ENCODE measurements around the gene MED6. TPM values are rescaled to one million over a fixed set of nuclear protein-coding genes. Genes with fewer than 3 reads are reported as not detected.

MED6 gene
- polyA plus RNA-seq, 1 donor from 2014 or later, result 46.6 TPM

GRCh38 chr14:70534904-70535303 is 65.6 kb downstream of the MED6 start, which contains the start of gene ADAM20:
Gene ADAM20 (minus strand): TSS chr14:70535004. CDS start chr14:70524757, 10,247 bp downstream.
- H3K9me2 ChIP-seq (ENCODE audit: insufficient read depth, low read length), result no peaks in the 10 kb centered on the region
- no peaks in the 10 kb centered on the region for H3F3A ChIP-seq (ENCODE audit: insufficient read depth, low read length, poor library complexity, severe bottlenecking)
- H3K4me3 ChIP-seq (ENCODE audit: low read length), result no peak within 1 kb of the TSS
- no peak within 1 kb of the TSS for H3K9ac ChIP-seq (ENCODE audit: low read length)
- no peak for TF ChIP-seq EZH2 (IDR thresholded peaks at IDR 0.05; ENCODE audit: borderline replicate concordance, insufficient read depth, low read length, poor library complexity, severe bottlenecking)
- TF ChIP-seq EP300 (conservative IDR thresholded peaks at IDR 0.05; ENCODE audit: poor library complexity, severe bottlenecking), result no peak
- no peak for TF ChIP-seq MXI1 (conservative IDR thresholded peaks at IDR 0.05; ENCODE audit: poor library complexity, severe bottlenecking)
- TF ChIP-seq SMC3 (conservative IDR thresholded peaks at IDR 0.05; ENCODE audit: poor library complexity), result no peak
- TF ChIP-seq POLR2AphosphoS5 (IDR thresholded peaks at IDR 0.05), result no peak
- no peak for TF ChIP-seq REST (IDR thresholded peaks at IDR 0.05; ENCODE audit: borderline replicate concordance)
- TF ChIP-seq TAF1 (IDR thresholded peaks at IDR 0.05; ENCODE audit: low read depth), result no peak
- no peak for TF ChIP-seq RAD21 (conservative IDR thresholded peaks at IDR 0.05)
- no peak for TF ChIP-seq CTCF (IDR thresholded peaks at IDR 0.05; ENCODE audit: poor library complexity, severe bottlenecking)
- H3K79me2 ChIP-seq (replicated peaks; ENCODE audit: insufficient read depth, low read length), result no peaks in the 10 kb centered on the region
- no peaks in the 10 kb centered on the region for H3K27me3 ChIP-seq (ENCODE audit: insufficient read depth, low read depth, low read length)
- H4K20me1 ChIP-seq (ENCODE audit: insufficient read depth), result no peaks in the 10 kb centered on the region
- H3K4me2 ChIP-seq (ENCODE audit: low read length), result no peak within 1 kb of the TSS
- H3K27ac ChIP-seq (ENCODE audit: low read length), result no peak within 1 kb of the TSS
- H3K36me3 ChIP-seq (ENCODE audit: insufficient read depth, low read length), result no peaks in the 10 kb centered on the region
- H2AFZ ChIP-seq (ENCODE audit: low read depth, low read length), result no peak within 1 kb of the TSS
- no peaks in the 10 kb centered on the region for H3K9me3 ChIP-seq (ENCODE audit: low read length)

Small RNA genes within 50 kb of the gene (small RNA-seq; reads per million reads assigned to genes)
- gene RN7SL77P, result 0 reads per million in 3 experiments

Other genes starting within 250 kb of the MED6 start
- gene COX16, start 241.0 kb downstream of the MED6 start, polyA plus RNA-seq, result 149 and 189 TPM in 2 replicates
- 27.0 and 27.7 TPM in 2 replicates for gene SYNJ2BP, start 183.6 kb downstream of the MED6 start, polyA plus RNA-seq
- 0.34 and 0.58 TPM in 2 replicates for gene ADAM21, start 148.5 kb downstream of the MED6 start, polyA plus RNA-seq
- 0.57 and 0.74 TPM in 2 replicates for gene ADAM20, start 65.7 kb downstream of the MED6 start, polyA plus RNA-seq
- gene TTC9, start 41.3 kb upstream of the MED6 start, polyA plus RNA-seq, result 11.1 and 14.2 TPM in 2 replicates
- gene MAP3K9, start 208.9 kb upstream of the MED6 start, polyA plus RNA-seq, result 10.4 and 13.4 TPM in 2 replicates